Smooth muscle cell (in vitro differentiated cells): ENCODE results near the gene TMEM43. TPM values are rescaled to one million over a fixed set of nuclear protein-coding genes. Genes with fewer than 3 reads are reported as not detected.

Experiments used
- DNase-seq: peaks from one replicate; lab custom pipeline; 2025; ENCODE audit not compliant: unreplicated experiment; lab: John Stamatoyannopoulos, UW
- H2AFZ ChIP-seq: fragments of 200-600 bp; sonication (generic); 2 replicates; pipeline ENCODE4 v1.6.0; 2016; ENCODE audit warnings: antibody characterized with exemption, low read depth, mild to moderate bottlenecking
- H3F3A ChIP-seq: fragments of 200-600 bp; sonication (generic); 2 replicates; pipeline ENCODE4 v1.6.0; 2017; ENCODE audit warnings: antibody characterized with exemption, low read depth
- H3K27ac ChIP-seq: fragments of 200-600 bp; sonication (generic); 2 replicates; pipeline ENCODE4 v1.5.1; 2016; ENCODE audit warnings: low read depth, mild to moderate bottlenecking
- H3K27me3 ChIP-seq: fragments of 200-600 bp; sonication (generic); 2 replicates; pipeline ENCODE4 v1.6.1; 2016; ENCODE audit warnings: low read depth, mild to moderate bottlenecking
- H3K36me3 ChIP-seq: fragments of 200-600 bp; sonication (generic); 2 replicates; pipeline ENCODE4 v1.5.1; 2016; ENCODE audit warnings: low read depth
- H3K4me1 ChIP-seq: fragments of 200-600 bp; sonication (generic); 2 replicates; pipeline ENCODE4 v1.5.1; 2016; ENCODE audit warnings: low read depth
- H3K4me2 ChIP-seq: fragments of 200-600 bp; sonication (generic); 2 replicates; pipeline ENCODE4 v1.6.0; 2016; ENCODE audit warnings: mild to moderate bottlenecking
- H3K4me3 ChIP-seq: fragments of 200-600 bp; sonication (generic); 2 replicates; pipeline ENCODE4 v1.5.1; 2016; ENCODE audit warnings: mild to moderate bottlenecking
- H3K79me2 ChIP-seq: fragments of 200-600 bp; sonication (generic); 2 replicates; pipeline ENCODE4 v1.6.0; 2016; ENCODE audit warnings: low read depth, mild to moderate bottlenecking
- H3K9ac ChIP-seq: fragments of 200-600 bp; sonication (generic); 2 replicates; pipeline ENCODE4 v1.6.0; 2016; ENCODE audit warnings: low read depth
- H3K9me3 ChIP-seq: fragments of 200-600 bp; sonication (generic); replicated peaks from 2 replicates; pipeline ENCODE4 v1.5.1; 2016; ENCODE audit warnings: low read depth
- H4K20me1 ChIP-seq: fragments of 200-600 bp; sonication (generic); 2 replicates; pipeline ENCODE4 v1.6.0; 2016; ENCODE audit warnings: low read depth
- WGBS: methylation state at CpG from one replicate; pipeline ENCODE4 v1.1.7; 2016; ENCODE audit warnings: low lambda C conversion rate; 5-methylcytosine and 5-hydroxymethylcytosine counted together
- polyA plus RNA-seq: library from polyadenylated mRNA; unstranded; fragments of >200 nt; fragmentation: Nextera tagmentation; extraction: Ambion mirVana; gene quantifications from 2 replicates; pipeline ENCODE4 v1.2.1, GENCODE V29; 2016
- total RNA-seq: library from RNA; depleted of rRNA; stranded (reverse); fragments of >200 nt; gene quantifications from 2 replicates; pipeline ENCODE4 v1.2.3, GENCODE V29; 2014
- TF ChIP-seq, protein P1 (sequence below): fragments of 200-600 bp; sonication (generic); IDR thresholded peaks from 2 replicates; pipeline ENCODE4 v1.5.1; 2017; ENCODE audit warnings: borderline replicate concordance, mild to moderate bottlenecking, antibody characterized with exemption; ENCODE audit not compliant: insufficient read depth, poor library complexity, severe bottlenecking

TMEM43 gene
- total and polyA plus RNA-seq, 2 experiments from 2014 or later: 60.1 to 81.1 TPM

DNA sequence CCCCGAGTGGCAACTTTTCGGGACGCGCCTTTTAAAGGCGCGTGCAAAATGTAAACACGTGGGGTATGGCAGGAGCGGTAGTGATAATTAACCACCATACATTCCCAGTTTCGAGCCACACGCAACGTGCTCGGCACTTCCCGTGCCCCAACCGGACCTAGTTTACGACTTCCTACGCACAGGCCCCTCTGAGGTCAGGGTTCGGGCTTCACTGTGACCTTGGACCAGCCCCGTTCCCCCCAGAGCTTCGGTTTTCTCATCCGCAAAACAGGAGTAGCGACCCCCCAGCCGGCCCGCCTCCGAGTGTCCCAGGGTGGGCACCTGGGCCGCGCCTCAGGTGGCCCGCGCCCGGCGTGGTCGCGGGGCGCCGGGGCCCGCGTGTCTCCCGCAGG lies 633 bp upstream of the TMEM43 start:
- Histone ChIP-seq H3K79me2 (peaks cover 41% of the 10 kb centered on the region), H3K4me3 (peak overlapping the region; percentile 82), H3K9ac (peak overlapping the region; percentile 76), H3K36me3 (peaks cover 3% of the 10 kb centered on the region), H2AFZ (peak overlapping the region; percentile 96), H3K9me3 (no peaks in the 10 kb centered on the region), H4K20me1 (peaks cover 33% of the 10 kb centered on the region), H3F3A (peaks cover 12% of the 10 kb centered on the region), H3K4me1 (peaks cover 16% of the 10 kb centered on the region), H3K27ac (no peak overlapping the region), H3K27me3 (no peaks in the 10 kb centered on the region), H3K4me2 (peak overlapping the region; percentile 97)
- WGBS: 1% methylated on average over 37 of the region's 37 CpGs
- no peak for DNase-seq
- TF ChIP-seq, protein P1, sequence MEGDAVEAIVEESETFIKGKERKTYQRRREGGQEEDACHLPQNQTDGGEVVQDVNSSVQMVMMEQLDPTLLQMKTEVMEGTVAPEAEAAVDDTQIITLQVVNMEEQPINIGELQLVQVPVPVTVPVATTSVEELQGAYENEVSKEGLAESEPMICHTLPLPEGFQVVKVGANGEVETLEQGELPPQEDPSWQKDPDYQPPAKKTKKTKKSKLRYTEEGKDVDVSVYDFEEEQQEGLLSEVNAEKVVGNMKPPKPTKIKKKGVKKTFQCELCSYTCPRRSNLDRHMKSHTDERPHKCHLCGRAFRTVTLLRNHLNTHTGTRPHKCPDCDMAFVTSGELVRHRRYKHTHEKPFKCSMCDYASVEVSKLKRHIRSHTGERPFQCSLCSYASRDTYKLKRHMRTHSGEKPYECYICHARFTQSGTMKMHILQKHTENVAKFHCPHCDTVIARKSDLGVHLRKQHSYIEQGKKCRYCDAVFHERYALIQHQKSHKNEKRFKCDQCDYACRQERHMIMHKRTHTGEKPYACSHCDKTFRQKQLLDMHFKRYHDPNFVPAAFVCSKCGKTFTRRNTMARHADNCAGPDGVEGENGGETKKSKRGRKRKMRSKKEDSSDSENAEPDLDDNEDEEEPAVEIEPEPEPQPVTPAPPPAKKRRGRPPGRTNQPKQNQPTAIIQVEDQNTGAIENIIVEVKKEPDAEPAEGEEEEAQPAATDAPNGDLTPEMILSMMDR: no peak

DNA sequence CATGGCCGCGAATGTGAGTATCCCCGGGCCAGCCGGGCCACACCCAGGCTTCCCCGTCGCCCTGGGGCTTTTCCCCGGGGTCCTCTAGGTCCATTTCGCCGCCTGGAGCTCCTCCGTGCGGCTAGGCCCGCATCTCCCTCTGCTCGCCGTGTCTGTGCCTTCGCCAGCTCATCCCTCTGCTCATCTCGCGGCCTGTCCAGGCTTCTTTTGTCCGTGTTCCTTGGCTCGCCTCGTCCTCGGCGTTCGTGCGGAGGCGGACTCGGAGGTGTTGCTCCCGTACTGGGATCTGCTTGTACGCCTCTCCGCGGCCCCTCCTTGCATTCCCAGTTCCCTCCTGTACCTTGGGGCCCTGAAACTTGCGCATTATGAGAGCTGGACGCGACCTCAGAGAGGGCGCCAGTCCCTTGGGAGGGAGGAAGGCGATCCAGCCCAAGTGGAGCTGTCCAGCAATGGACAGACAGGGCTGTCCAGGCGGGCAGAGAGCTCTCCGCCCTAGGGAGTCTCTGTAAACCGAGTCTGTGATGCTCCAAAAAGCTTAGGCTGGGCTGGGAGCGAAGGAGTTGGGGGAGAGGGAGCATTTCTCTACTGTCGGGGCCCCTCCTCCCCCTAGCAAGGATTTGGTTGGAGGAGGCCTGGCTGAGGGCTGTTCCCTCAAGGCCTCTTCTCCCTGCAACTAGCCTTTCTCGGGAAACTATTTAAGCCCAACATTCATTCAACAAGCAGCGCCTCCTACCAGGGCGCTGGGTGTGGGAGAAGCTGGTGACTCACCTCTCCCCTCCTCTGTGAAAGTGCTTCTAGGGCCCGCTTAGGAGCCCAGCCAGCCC lies 553 bp downstream of the TMEM43 start:
- Histone ChIP-seq H3K4me1 (peaks cover 16% of the 10 kb centered on the region), H3K4me2 (peak overlapping the region; percentile 92), H3K9me3 (no peaks in the 10 kb centered on the region), H3F3A (peaks cover 6% of the 10 kb centered on the region), H4K20me1 (peaks cover 45% of the 10 kb centered on the region), H3K79me2 (peaks cover 46% of the 10 kb centered on the region), H3K27me3 (no peaks in the 10 kb centered on the region), H3K9ac (peak overlapping the region; percentile 87), H3K27ac (peak overlapping the region; percentile 85), H3K36me3 (peaks cover 3% of the 10 kb centered on the region), H2AFZ (peak overlapping the region; percentile 72), H3K4me3 (peak overlapping the region; percentile 82)
- WGBS: under 1% methylated on average over 42 of the region's 44 CpGs
- DNase-seq: peak; percentile 78
- TF ChIP-seq, protein P1: no peak

DNA sequence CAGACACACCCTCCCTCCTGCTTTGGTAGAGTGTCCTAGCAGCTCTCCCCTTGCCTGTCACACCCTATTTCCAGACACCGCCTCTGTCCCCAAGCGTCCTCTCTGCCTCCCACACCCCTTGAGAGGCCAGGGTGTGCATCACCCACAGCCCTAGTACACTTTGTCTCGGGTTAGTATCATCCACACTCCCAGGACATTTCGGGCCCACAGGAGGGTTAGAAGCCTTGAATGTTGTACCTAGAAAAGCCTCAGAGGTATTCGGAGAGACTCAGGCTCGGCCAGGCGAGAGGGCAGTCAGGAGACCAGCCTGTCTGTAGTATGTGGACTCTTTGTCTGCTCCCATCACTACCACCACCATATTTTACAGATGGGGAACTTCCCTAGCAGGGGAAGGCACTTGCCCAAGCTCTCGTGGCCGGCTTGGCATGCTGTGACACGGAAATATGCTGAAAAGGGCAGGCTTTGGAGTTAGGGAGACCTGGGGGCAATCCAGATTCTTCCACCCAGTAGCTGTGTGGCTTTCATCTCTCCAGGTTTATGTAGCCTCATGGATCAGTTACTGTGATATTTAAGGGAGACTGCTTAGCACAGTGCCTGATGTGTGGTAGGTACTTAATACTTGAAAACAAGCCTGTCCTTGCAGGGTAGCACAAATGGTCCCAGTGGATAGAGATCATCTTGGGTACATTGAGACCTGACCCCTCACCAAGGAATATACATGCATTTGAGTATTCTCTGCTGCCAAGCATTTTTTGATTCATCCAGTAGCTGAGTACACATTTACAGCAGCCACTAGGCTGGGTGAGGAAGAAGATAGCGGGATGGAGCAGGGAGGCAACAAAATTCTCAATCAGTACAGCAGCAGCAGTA lies 1.4 kb downstream of the TMEM43 start:
- peaks cover 4% of the 10 kb centered on the region for H3F3A ChIP-seq
- peak overlapping the region; percentile 85 for H3K27ac ChIP-seq
- H4K20me1 ChIP-seq: peaks cover 52% of the 10 kb centered on the region
- peak overlapping the region; percentile 53 for H3K9ac ChIP-seq
- H3K27me3 ChIP-seq: no peaks in the 10 kb centered on the region
- WGBS: 64% methylated on average over 11 of the region's 11 CpGs
- peak overlapping the region; percentile 82 for H3K4me3 ChIP-seq
- TF ChIP-seq, protein P1: no peak
- DNase-seq: no peak
- peaks cover 3% of the 10 kb centered on the region for H3K36me3 ChIP-seq
- peaks cover 16% of the 10 kb centered on the region for H3K4me1 ChIP-seq
- H3K79me2 ChIP-seq: peaks cover 46% of the 10 kb centered on the region
- H3K9me3 ChIP-seq: no peaks in the 10 kb centered on the region
- H3K4me2 ChIP-seq: peak overlapping the region; percentile 92
- no peak overlapping the region for H2AFZ ChIP-seq
